Epithelial cell of proximal tubule (primary cell): ENCODE data around the gene DNAJC16. TPM values are rescaled to one million over a fixed set of nuclear protein-coding genes. Genes with fewer than 3 reads are reported as not detected.

Source experiments
- DNase-seq: peaks from one replicate; pipeline ENCODE4 v3.0.0-alpha.2; 2011; ENCODE audit warnings: low read depth
- H3K4me3 ChIP-seq: 2 replicates; pipeline ENCODE4 v1.5.1; 2011; ENCODE audit warnings: low read depth, mild to moderate bottlenecking, low read length
- CTCF ChIP-seq: conservative IDR thresholded peaks from 2 replicates; pipeline ENCODE4 v1.5.1; 2012; ENCODE audit warnings: low read depth, mild to moderate bottlenecking, low read length
- total RNA-seq: library from RNA; depleted of rRNA; stranded (reverse); fragments of >200 nt; gene quantifications from 2 replicates; pipeline ENCODE4 v1.2.3, GENCODE V29; 2015

The DNAJC16 gene
- total RNA-seq, 1 donor from 2014 or later: 13.5 TPM

GRCh38 chr1:15620155-15620545, 93.5 kb downstream of the DNAJC16 start:
- TF ChIP-seq CTCF: no peak
- no peak overlapping the region for H3K4me3 ChIP-seq
- DNase-seq: no peak

GRCh38 chr1:15620902-15621682, 94.4 kb downstream of the DNAJC16 start:
- DNase-seq: no peak
- no peak overlapping the region for H3K4me3 ChIP-seq
- TF ChIP-seq CTCF: no peak

- DNase-seq: no peak
- no peak for TF ChIP-seq CTCF
- H3K4me3 ChIP-seq: no peak overlapping the region
Observed at GRCh38 chr1:15621975-15622374, 95.3 kb downstream of the DNAJC16 start.

- no peak overlapping the region for H3K4me3 ChIP-seq
- TF ChIP-seq CTCF: no peak
- DNase-seq: no peak
Observed at GRCh38 chr1:15622712-15623373, 96.2 kb downstream of the DNAJC16 start.

- H3K4me3 ChIP-seq: no peak overlapping the region
- TF ChIP-seq CTCF: no peak
- no peak for DNase-seq
Observed at GRCh38 chr1:15623435-15623834, 96.8 kb downstream of the DNAJC16 start.

GRCh38 chr1:15624133-15624714, 97.6 kb downstream of the DNAJC16 start:
- no peak overlapping the region for H3K4me3 ChIP-seq
- no peak for DNase-seq
- TF ChIP-seq CTCF: no peak
